NCI-H2171 treated with DMSO at 0.1 percent for 48 hours (cell line): Measurements from ENCODE around the gene ZNF620.
"Not testable (repeated sequence)": the region's sequence is repeated elsewhere in the genome, so short reads cannot be mapped to it uniquely, and the experiment has no call there.

ENCODE experiments used
- DNase-seq: peaks from one replicate; lab custom pipeline; 2025; lab: John Stamatoyannopoulos, UW

Gene ZNF620

GRCh38 chr3:40502034-40502433, 3.8 kb upstream of the ZNF620 start:
- no peak for DNase-seq

GRCh38 chr3:40504636-40505430, 1.0 kb upstream of the ZNF620 start:
- no peak for DNase-seq

GRCh38 chr3:40511031-40511718, 5.3 kb downstream of the ZNF620 start:
- DNase-seq: no peak

- DNase-seq: no peak
These were observed 10.4 kb downstream of the ZNF620 start for GRCh38 chr3:40516201-40516600.

- DNase-seq: no peak
These were observed 12.2 kb downstream of the ZNF620 start for GRCh38 chr3:40518067-40518466.

- DNase-seq: no peak
These were observed 13.0 kb downstream of the ZNF620 start for GRCh38 chr3:40518848-40519247.

GRCh38 chr3:40521254-40521653, 15.4 kb downstream of the ZNF620 start:
- no peak for DNase-seq

GRCh38 chr3:40523781-40524180, 17.9 kb downstream of the ZNF620 start:
- no peak for DNase-seq

GRCh38 chr3:40524222-40524567, 18.4 kb downstream of the ZNF620 start:
- no peak for DNase-seq

- peak; percentile 52 for DNase-seq
These were observed 18.9 kb downstream of the ZNF620 start, which contains the start of gene ZNF621 for GRCh38 chr3:40524568-40525285. TSS of gene ZNF621 (plus strand) at chr3:40524960. CDS start at chr3:40525841, 881 bp downstream.

GRCh38 chr3:40528426-40528825, 22.6 kb downstream of the ZNF620 start:
- DNase-seq: no peak

GRCh38 chr3:40532252-40532651, 26.4 kb downstream of the ZNF620 start:
- no peak for DNase-seq

GRCh38 chr3:40534283-40534682, 28.4 kb downstream of the ZNF620 start:
- DNase-seq: no peak

- DNase-seq: no peak
These were observed 41.0 kb downstream of the ZNF620 start for GRCh38 chr3:40546816-40547215.

- no peak for DNase-seq
These were observed 44.3 kb downstream of the ZNF620 start for GRCh38 chr3:40550167-40550566.

- no peak for DNase-seq
These were observed 51.8 kb downstream of the ZNF620 start for GRCh38 chr3:40557575-40558161.

GRCh38 chr3:40562482-40562881, 56.6 kb downstream of the ZNF620 start:
- not testable (repeated sequence) for DNase-seq

GRCh38 chr3:40565629-40566028, 59.8 kb downstream of the ZNF620 start:
- DNase-seq: not testable (repeated sequence)

- DNase-seq: no peak
These were observed 60.9 kb downstream of the ZNF620 start for GRCh38 chr3:40566694-40567093.
